NCI-H1105 (cell line): ENCODE results near the gene G6PD.

Experiments used
- DNase-seq: peaks from one replicate; lab custom pipeline; 2025; lab: John Stamatoyannopoulos, UW

G6PD gene

DNA sequence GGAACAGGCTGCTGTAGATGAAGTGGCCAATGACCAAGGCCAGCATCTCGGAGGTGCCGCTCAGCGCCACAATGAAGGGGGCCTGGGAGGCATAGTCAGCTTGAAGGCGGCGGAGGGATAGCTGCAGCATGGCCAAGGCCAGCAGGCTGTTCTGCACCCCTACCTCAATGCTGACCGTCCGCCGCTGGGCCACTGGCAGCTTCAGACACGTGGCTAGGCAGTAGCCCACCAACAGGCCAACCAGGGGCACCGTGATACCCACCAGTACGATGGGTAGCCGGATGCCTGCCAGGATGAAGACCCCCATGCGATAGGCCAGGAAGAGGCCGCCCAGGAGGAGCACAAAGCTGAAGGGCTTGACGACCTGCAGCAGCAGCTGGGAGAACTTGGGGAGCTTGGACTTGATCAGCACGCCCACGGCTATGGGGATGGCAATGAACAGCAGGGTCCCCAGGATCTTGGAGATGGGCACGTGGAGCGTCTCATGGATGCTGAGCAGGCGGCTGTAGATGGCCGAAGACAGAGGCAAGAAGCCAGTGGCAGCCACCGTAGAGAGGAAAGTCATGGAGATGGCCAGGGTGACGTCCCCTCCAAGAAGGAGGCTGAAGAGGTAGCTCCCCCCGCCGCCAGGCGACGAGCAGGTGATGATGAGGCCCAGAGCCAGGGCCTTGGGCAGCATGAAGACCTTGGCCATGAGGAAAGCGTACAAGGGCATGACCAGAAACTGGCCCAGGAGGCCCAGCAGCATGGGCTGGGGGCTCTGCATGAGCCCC lies 58.9 kb downstream of the G6PD start:
- no peak for DNase-seq

GRCh38 chrX:154486396-154487207 lies 60.0 kb downstream of the G6PD start, which contains the start of gene UBL4A:
Gene UBL4A (minus strand): TSS chrX:154486615. CDS start chrX:154486584, 31 bp downstream.
- peak; percentile 64 for DNase-seq

DNA sequence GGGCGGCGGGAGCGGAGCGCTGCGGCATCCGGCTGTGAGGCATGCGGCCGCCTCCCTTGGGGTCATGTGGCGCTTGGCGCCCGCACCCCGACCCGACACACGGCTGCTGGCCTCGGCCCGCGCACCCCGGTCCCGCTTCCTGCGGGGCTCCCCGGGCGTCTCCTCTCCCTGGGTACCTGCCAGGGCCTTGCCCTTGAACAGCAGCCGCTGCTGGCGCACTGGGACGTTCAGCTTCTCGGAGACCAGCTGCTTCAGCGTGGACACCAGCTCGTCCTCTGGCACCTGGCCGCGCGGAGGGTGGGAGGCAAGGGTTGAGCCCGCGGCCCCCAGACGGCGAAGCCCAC lies 60.6 kb downstream of the G6PD start:
- no peak for DNase-seq

DNA sequence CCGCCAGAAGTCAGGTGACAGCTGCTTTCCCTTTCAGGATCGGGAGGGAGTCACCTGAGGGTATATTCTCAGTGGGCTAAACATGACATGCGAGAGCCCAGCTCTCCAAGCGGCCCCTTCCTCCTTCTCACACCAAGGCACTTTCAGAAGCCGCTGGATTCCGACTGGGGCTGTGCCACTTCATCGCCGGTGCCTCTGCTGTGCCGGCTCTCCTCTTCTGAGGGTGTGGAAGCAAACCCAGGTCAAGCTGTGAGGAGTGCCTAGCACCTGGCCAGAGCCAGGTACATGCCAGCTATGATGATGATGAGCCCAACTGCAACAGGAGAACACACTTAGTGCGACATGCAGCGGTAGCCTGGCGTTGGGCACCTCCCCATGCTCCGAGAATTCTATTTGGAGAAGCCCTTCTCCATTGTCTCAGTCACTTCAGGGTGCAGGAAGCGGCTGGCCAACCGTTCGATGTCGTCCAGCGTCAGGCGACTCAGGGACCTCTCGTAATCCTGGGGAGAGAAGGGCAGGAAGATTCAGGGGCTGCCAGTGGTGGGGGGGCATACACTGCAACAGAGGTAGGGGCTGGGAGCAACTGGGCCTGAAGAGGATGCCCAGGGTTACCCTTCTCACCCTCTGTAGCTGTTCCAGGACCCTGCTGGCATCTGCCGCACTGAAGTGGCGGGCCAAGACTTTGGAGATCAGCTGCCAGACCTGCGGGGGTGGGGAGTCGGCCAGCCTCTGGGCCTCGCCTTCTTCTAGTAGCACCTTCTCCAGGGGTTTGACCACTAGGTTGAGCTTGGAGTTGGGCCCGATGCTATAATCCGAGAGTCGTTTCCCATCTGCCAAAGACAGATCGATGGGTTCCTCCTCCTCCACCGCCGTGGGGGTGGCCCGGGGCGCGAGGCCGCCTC lies 61.2 kb downstream of the G6PD start:
- DNase-seq, result no peak

- DNase-seq, result no peak
Observed at GRCh38 chrX:154484255-154485149, 62.1 kb downstream of the G6PD start.

- no peak for DNase-seq
Observed at GRCh38 chrX:154483325-154483724, 63.3 kb downstream of the G6PD start.

- no peak for DNase-seq
Observed at GRCh38 chrX:154482786-154483185, 63.9 kb downstream of the G6PD start.

DNA sequence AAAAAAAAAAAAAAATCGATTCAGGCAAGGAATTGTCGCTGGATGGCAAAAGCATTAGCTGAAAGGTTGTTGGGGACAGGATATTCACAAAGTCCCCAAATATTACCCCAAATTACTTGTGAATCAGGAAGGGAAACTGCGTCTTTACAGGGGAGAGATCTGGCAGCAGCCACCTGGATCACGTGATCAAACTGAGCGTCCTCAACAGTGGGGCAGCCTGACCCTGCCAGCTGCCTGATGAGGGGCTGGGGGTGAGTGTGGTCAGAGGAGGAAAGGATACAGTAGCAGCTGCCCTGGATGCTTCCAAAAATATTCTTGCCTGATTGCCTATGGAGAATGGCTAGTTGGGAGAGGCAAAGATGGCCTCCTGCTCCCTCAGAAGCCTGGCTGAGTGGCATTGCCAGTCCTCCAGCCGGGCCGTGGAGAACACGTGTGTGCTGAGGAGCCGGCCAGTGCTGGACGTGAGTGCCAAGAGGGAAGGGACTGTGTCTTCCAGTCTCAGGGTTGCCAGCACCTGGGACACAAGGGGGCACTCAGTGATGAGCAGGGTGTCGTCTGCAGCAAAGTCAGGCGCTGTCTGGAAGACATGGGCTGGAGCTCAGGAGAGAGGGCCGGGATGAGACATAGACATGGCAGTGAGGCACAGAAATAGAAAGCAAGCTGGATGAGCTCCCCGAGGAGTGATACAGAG lies 64.6 kb downstream of the G6PD start:
- DNase-seq, result no peak
